Astrocyte (in vitro differentiated cells and primary cell): ENCODE data around the gene AGPS.

ENCODE experiments used
- CTCF ChIP-seq: IDR thresholded peaks from 2 replicates; pipeline ENCODE4 v1.5.1; 2011; ENCODE audit warnings: low read depth, mild to moderate bottlenecking, inconsistent platforms, low read length, moderate library complexity; ENCODE audit not compliant: insufficient read depth
- EZH2 ChIP-seq: IDR thresholded peaks from 2 replicates; pipeline ENCODE4 v1.6.1; 2012; ENCODE audit warnings: mild to moderate bottlenecking, low read length, inconsistent platforms; ENCODE audit not compliant: insufficient read depth

GRCh38 chr2:177355874-177356273, 36.7 kb upstream of the AGPS start:
- no peak for TF ChIP-seq CTCF
- TF ChIP-seq EZH2: no peak
